ENCODE measurements around the gene UQCRQ. TPM values are rescaled to one million over a fixed set of nuclear protein-coding genes. Genes with fewer than 3 reads are reported as not detected.

The UQCRQ gene
- total and polyA plus RNA-seq, 9 of the 15 experiments (the other 6 are each of a cell fraction or from before 2014, with no cell fraction given), result 235 to 2,421 (median 883) TPM

- TF ChIP-seq CREB1 (IDR thresholded peaks at IDR 0.05) (no peak), CREB1 (CRISPR knock-in tag; IDR thresholded peaks at IDR 0.05) (no peak), ZNF165 (CRISPR knock-in tag; IDR thresholded peaks at IDR 0.05; ENCODE audit: borderline replicate concordance) (no peak), ZBED1 (IDR thresholded peaks at IDR 0.05) (no peak), RERE (CRISPR knock-in tag; IDR thresholded peaks at IDR 0.05; ENCODE audit: borderline replicate concordance) (no peak), HBP1 (CRISPR knock-in tag; IDR thresholded peaks at IDR 0.05) (no peak), ZNF133 (CRISPR knock-in tag; IDR thresholded peaks at IDR 0.05) (no peak)
These were observed 27.7 kb upstream of the UQCRQ start (continued) for GRCh38 chr5:132838516-132839282.
